ENCODE measurements around the gene PHF20.
"Not testable (repeated sequence)": the region's sequence is repeated elsewhere in the genome, so short reads cannot be mapped to it uniquely, and the experiment has no call there.

PHF20 gene

DNA sequence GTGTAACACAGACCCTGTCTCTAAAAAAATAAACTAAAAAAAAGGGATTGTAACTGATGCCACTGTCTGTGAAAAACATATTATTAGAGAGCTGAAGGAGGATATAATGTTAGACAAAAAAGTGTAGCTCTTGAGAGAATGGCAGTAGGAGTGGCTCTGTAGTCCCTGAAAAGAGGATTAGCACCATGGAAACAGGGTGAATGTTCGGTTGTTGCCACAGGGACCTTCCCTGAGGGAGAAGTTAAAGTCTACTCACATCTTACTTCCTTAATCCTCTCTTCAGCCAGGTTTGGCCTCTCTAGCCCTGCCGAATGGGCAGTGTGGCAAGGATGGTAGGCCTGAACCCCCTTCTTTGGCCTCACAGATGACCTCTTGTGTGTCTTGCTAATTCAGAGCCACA is 170.4 kb downstream of the PHF20 start:
- DNase-seq, result no peak

DNA sequence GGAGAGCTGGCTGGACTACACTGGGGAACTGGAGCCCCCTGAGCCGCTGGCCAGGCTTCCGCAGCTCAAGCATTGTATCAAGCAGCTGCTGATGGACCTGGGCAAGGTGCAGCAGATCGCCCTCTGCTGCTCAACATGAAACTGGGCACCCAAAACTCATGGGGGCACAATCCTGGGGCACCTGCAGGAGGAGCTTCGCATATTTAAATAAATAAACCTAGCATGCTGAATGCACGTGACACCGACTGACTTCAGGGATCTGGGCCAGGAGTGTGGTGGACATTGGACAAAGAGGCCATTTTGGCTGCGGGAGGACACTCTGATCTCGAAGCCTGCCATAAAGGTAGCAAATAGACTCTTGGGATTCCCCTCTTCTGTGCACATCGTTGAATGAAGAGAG is 175.7 kb downstream of the PHF20 start:
- DNase-seq, result peak; percentile 27

DNA sequence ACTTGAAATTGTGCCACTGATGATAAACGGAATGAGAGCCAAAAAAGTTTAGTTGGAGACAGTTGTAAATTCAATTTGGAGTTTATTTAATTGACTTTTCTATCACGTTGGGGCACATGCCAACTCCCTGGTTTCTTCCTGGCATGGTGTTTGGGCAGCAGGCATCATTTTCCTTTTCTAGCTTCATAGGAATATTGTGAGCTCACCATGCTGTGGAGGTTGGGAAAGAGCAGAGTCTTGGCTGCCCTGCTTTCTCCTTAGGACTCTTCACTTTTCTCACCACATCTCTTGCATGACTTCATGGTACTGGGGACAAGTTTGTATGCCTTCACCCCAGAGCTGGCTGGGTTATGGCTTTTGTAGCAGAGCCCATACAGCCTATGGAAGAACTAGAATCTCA is 176.1 kb downstream of the PHF20 start:
- no peak for DNase-seq

DNA sequence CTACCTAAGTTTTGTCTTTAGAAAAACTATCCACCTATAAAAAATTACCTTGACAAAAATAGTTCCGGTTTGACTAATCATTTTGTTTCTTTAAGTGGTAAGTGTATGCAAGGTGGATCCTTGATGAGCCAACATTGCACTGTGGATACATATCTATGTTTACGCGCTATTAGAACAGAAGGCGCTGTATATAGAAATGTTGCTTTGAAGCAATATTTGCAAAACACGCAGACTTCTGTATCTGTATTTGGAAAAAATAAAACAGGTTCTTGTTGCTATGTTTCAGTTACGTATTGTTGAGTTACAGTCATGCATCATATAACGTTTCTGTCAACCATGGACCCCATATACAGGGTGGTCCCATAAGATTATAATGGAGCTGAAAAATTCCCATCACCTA is 178.3 kb downstream of the PHF20 start:
- no peak for DNase-seq

DNA sequence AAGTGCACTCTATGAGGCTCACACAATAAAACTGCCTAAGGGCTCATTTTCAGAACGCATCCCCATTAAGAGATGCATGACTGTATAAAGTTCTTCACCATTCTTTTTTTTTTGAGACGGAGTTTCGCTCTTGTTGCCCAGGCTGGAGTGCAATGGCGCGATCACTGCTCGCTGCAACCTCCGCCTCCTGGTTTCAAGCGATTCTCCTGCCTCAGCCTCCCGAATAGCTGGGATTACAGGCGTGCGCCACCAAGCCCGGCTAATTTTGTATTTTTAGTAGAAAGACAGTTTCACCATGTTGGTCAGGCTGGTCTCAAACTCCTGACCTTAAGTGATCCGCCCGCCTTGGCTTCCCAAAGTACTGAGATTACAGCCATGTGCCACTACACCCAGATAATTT is 180.3 kb downstream of the PHF20 start:
- DNase-seq, result not testable (repeated sequence)

DNA sequence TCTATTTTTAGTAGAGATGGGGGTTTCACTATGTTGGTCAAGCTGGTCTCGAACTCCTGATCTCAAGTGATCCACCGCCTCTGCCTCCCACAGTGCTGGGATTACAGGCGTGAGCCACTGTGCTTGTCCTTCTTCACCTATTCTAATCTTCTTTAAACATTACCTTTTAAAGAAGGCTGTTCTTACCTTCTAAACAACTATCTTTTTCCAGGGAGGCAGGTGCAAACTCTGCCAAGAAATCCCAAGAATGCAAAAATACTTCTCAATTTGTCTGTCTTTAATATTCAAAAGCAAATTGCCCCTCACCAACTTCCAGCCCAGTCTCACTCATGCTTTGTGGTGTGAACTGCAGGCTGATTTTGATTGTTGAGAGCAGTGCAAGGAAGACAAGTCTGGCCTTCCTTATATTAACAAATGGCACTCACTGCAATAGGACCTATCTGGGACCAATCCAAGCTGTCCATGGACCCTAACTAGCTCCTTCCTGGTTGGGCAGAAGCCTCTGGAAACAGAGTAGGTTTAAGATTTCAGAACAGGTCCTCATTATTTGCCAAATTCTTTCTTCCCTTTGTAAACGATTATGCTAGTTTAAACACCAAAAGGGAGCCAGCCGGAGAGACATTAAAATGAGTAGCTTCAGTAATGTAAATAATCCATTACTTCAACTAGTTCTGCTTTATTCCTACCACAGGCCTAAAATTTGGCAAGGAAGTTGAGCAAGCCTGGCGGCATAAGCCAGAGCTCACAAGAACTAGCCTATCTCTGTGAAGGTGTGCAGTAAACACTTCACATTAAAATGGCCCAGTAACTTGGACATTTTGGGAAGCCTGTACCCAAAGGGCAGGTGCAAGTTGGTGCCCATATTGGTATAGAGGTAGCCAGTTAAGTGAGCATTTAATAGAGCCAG is 180.9 kb downstream of the PHF20 start:
- peak; percentile 3 for DNase-seq

DNA sequence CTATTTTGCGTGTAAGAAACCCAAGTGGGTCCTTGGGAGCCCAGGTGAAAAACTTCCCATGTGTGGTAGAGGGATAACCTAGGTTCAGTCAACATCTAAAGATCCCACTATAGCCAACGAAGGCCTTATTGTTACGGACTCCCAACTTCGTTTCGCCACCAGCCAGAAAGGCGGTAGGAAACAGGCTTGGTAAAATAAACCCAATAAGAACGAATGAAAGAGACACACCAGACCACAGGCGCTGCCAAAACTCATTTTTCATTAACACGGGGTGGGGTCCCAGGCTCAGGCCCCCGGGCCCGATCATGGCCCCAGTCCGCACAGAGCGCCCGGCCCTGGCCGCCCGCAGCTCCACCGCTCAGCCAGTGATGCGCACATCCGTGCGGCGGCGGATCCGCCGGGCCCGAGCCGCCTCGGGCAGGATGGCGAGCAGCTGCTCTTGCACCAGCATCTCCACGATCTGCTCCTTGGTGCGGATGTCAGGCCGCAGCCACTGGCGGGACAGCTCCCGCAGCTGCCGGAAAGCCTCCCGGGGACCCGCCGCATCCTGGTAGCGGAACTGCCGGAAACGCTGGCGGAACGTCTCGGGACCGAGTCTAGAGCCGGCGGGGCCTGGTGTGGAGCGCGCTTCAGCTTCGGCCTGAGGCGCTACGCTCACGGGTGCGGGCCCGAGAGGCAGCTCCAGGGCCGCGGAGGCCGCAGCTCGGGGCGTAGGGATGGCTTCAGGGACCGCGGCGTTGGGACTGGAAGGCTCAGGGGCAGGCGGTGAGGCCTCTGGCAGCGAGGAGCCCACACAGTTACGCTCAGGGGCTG is 181.8 kb downstream of the PHF20 start:
- peak; percentile 75 for DNase-seq

DNA sequence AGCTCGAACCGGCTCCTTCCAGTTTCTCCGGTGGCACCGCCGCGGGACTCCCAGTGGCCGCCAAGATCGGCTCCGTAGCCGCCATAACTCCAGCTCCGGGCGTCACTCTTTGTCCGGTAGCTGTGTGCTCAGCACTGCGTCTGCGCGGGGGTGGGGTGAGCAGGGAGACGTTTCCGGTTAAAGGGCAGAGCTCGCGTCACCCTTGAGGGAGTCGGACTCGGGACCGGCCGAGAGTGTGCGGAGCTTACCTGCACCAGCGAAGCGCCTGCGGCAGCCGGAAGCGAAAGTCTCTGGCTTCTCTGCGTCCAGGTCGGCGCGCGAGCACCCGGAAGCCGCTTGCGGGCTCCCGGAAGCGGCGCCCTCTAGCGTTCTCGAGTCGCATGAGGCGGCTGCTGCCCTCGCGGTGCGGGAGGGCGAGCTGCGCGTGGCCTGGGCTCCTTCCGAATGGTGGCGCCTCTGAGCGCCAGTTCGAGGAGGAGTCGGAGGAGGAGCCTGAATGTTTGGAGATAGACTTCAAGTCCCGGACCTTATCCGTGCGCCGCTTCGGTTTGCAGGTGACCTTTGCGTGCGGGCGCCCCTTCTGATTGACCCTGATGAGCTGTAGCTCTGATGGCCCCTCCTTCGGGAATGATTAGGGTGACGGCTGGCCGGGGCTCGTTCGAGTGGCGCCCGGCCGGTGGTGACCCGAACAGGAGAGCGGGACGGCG is 182.5 kb downstream of the PHF20 start, which contains the start of gene SCAND1:
Gene SCAND1, minus strand, starts transcription at position 303 of the 707 bp plus-strand sequence. Its CDS starts 218 bp downstream, at position 85.
- DNase-seq, result peak; percentile 97

DNA sequence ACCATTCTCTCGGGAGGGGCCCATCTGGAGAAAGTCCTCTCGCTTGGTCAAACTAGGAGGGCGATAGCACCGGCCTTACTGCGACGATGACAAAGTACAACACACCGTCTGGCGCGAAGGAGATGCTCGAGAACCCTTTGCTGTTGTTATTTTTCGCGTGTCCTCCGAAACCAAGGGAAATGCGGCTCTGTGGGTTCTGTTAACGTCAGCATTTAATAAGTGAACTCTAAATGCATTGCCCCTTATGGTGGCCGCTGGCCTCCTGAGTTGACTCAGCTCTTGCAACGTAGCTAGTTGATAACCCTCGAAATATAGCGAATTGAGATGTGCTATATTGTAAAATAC is 183.1 kb downstream of the PHF20 start:
- DNase-seq, result peak; percentile 45

DNA sequence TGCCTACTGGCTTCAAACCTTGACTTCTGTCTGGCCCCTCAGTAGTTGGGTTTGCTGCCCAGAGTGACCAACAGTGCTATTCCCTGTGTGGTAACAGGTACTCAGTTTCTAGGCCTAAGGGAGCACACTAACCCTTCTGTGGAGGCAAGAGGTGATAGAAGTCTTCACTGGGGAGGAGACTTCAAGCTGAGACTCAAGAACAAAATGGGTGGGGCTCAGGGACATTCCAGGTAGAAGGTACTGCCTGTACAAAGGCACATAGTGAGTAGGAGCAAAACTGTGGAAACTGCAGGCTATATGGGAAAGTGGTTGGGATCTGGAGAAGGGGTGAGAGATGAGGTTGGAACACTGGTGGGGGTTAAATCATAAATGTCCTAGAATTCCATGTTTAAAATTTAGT is 184.8 kb downstream of the PHF20 start:
- no peak for DNase-seq

DNA sequence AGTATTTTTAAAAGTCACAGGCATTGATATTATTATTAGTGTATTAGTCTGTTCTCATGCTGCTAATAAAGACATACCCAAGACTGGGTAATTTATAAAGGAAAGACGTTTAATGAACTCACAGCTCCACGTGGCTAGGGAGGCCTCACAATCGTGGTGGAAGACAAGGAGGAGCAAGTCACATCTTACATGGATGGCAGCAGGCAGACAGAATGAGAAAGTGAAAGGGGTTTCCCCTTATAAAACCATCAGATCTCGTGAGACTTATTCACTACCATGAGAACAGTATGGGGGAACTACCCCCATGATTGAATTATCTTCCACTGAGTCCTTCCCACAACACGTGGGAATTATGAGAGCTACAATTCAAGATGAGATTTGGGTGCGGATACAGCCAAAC is 187.5 kb downstream of the PHF20 start:
- DNase-seq, result not testable (repeated sequence)

DNA sequence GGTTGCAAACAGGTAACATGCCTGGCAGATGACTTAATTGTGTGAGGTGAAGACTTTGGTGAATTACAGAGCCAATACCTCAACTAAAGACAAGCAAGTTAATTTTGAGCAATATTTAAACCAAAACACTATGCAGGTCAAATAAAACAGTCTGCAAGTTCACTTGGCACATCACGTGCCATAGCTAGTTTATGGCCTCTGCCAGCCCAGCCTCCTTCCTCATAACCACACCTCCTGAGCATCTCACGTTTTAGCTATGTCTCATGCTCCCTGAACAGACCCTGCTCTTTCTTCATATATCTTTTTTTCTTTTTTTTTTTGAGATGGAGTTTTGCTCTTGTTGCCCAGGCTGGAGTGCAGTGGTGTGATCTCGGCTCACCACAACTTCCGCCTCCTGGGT is 192.1 kb downstream of the PHF20 start:
- no peak for DNase-seq

DNA sequence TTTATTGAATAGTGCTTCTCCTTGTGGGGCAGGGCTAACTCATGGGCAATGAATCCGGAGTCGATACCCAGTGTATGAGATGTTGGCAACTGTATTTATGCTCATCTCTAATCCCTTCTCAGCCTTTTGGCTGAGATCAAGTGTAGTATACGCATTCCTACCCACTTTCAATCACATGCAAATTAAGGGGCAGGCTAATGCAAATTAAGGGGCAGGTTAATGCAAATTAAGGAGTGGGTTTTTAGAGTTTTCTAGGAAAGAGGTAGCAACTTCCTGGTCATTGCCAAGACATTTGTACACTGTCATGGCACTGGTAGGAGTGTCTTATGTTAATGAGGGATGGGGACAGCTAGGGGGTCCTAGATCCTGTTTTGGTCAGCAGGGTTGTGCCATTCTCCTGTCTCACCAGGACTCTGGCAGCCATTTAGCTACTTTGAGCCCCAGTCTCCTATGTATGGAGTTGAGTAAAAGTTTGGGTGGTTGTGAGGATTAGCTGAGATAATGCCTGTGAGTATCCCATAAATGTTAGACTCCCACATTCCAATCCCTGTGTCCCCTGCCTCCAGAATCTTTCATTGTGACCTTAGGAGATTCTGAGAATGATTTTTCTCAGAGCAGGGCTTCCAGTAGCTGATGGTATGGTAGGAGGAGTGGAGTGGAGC is 196.3 kb downstream of the PHF20 start, which contains the start of gene CNBD2:
Gene CNBD2, plus strand, starts transcription at position 612 of the 662 bp plus-strand sequence. CDS start 173 bp downstream, outside the sequence.
- no peak for DNase-seq

DNA sequence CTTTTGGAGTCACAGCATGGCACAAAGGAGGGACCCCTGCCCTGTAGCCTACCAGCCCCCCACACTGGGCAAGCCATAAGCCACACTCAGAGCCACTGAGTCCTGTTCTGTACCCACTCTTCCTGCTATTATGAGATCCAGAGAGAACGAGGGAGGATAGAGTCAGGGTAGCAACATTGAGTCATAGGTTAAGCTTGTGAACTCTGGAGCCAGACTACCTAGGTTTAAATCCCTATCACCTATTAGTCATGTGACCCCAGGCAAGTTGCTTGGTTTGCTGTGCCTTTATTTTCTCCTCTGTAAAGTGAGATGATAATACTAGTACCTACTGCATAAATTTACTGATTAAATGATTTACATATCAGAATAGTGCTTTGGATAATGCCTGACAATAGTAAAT is 197.1 kb downstream of the PHF20 start:
- no peak for DNase-seq

DNA sequence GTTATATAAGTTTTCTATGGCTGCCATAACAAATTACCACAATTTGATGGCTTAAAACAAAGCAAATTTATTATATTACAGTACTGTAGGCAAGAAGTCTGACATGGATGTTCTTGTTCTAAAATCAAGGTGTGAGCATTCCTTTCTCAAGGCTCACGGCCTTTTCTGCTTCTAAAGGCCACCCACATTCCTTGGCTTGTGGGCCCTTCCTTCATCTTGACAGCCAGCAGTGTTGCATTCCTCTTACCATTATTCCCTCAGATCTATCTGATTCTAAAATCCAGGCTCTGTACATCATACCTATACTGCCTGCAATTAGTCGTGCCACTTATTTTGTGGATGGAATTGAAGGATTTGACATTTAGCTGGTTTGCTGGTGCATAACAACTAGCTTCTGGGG is 200.2 kb downstream of the PHF20 start:
- DNase-seq, result no peak

DNA sequence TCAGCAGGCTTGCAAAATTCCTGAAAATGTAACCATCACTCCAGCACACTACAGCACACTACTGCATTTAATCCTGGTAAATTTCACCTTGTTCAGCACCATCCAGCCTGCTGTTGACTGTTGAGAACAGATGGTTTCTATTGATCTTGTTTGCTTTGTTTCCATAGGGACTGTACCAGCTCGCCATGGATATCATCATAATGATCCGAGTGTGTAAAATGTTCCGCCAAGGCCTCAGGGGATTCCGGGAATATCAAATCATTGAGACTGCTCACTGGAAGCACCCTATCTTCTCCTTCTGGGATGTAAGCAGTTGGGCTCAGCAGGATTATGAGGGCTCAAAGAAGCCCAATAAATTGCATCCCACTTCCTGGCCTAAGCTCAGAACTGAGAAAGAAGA is 200.6 kb downstream of the PHF20 start:
- no peak for DNase-seq

DNA sequence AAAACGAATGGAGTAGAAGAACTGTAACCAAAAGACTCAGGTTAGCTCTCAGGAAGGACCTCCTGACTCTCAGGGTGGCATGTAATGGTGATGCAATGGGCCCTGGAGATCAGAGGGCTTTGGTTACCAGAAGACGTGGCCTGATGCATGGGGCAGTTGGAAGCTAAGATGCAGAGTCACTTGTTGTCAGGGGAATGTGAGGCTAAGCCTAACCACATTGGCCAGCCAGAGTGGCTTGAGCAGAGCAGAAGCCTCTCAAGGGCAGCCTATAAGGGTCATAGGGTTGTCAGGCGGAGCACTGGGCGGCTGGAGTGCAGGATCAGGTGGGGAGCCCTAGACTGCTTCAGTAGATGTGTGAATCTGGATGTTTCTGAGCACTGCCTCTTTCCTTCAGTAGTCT is 202.4 kb downstream of the PHF20 start:
- no peak for DNase-seq

DNA sequence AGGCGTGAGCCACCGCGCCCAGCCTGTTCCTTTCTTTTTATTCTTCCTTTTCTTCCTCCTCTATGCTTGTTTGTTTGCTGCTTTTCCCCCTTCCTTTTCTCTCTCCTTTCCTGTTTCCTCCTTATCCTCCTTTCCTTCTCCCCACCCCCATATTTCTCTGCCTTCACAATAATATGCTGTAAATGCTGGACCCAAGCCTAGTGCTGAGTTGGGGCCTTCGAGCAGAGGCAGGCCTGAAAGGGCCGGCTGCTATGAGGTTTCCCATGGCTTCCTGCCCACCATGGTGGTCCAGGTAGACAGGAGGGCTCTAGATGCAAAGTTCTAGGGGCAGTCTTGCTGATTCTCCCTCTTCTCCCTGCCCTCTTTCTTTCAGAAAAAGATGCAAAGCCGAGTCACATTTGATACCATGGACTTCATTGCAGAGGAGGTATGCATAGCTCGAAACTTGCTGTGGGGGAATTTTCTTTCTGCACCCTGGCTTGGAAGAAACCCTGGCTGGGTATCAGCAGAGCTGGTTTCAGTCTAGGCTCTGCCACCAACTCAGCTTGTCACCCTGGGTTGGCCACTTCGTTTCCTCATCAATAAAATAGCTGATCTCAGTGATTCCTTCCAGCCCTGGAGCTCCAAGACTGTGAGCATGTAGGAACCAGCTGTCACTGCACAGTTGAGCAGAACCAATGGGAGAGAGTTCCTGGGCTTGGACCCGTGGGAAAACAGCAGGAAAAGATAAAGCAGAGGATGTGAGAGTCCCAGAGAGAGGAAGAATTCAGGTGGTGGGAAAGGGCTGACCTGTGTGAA is 204.0 kb downstream of the PHF20 start:
- DNase-seq, result no peak

DNA sequence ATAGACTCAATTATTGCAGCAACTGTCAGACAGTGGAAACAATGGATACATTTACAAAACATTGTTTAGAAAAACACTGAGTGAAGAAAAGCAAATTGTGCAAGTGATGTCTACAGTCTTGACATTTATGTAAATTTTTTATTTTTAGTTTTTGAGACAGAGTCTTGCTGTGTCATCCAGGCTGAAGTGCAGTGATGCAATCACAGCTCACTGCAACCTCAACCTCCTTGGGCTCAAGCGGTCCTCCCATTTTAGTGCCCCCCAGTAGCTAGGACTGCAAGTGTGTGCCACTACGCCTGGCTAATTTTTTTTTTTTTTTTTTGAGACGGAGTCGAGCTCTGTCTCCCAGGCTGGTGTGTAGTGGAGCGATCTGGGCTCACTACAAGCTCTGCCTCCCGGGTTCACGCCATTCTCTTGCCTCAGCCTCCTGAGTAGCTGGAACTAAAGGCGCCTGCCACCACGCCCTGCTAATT is 206.3 kb downstream of the PHF20 start:
- no peak for DNase-seq

DNA sequence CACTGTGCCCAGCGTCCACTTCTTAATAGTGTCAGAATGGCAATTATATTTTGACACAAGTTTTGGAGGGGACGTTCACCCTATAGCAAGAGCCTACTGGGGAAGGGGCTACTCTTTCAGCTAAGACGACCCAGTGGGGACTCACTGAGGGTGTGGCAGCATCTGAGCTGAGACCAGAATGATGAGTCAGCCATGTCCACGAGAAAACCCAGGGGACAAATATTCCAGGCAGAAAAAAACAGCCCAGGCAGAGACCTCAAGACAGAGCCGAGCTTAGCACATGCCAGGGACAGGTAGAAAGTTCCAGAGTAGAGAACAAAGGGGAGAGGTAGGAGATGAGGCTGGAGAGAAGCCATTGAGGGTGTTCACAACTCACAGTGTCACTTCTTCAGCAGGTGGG is 207.7 kb downstream of the PHF20 start:
- DNase-seq, result no peak

DNA sequence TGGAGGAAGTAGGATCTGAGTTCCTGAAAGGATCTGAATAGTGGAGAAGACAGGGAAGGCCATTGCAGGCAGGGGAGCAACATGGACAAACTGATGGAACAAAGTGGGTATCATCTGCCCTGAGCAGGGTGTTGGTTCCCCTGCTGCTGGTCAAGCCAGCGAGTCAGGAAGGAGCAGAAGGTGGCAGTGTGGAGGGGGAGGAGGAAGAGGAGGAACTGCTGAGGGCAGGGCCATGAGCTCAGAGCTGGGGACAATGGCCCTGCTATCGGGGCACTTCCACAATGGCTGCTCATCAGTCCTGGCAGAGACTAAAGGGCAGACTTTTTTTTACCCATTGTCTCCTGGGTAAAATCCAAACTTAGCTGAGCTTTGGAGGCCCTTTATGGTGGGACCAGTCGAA is 210.2 kb downstream of the PHF20 start:
- DNase-seq, result no peak

DNA sequence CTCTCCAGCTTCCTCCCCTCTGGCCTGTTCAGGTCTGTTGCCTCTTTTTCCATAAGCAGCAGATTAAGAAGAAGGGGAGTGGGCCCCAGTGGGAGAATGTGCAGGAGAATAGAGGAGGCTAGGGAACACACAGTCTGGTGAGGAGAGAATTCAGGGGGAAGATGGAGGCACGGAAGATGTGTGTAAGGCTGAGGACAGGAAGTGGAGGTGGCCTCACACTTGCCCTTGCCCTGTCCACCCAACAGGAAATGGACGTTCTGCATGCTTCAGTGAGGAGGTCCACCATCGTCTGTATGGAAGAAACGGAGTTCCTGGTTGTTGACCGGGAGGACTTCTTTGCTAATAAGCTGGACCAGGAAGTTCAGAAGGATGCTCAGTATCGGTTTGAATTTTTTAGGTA is 212.6 kb downstream of the PHF20 start:
- no peak for DNase-seq
